ENCODE data around the gene TAC4. TPM values are rescaled to one million over a fixed set of nuclear protein-coding genes. Genes with fewer than 3 reads are reported as not detected.

Gene TAC4
- total and polyA plus RNA-seq, 2 donors (not counting 3 experiments of a cell fraction or from before 2014, with no cell fraction given) = 0.19 TPM; not detected in 1

GRCh38 chr17:49896222-49896621 is 48.4 kb upstream of the TAC4 start:
- Histone ChIP-seq H3K36me3 (ENCODE audit: control insufficient read depth in 2 of 2, extremely low read depth in 1 of 2, insufficient read depth in 2 of 2, low read length in 2 of 2) (no peaks in the 10 kb centered on the region), H4K20me1 (replicated peaks; ENCODE audit: control insufficient read depth, extremely low read depth, insufficient read depth, low read length) (no peaks in the 10 kb centered on the region), H3K9ac (replicated peaks; ENCODE audit: extremely low read depth, insufficient read depth, low read length) (no peak overlapping the region), H3K4me2 (ENCODE audit: insufficient read depth, low read length) (no peak overlapping the region), H2AFZ (ENCODE audit: low read depth, low read length) (no peak overlapping the region), H3K27me3 (ENCODE audit: control insufficient read depth in 2 of 2, insufficient read depth in 2 of 2, low read length in 2 of 2) (peaks cover 40 to 47% of the 10 kb centered on the region in 2 experiments), H3K4me1 (ENCODE audit: control insufficient read depth, extremely low read depth, insufficient read depth, low read length) (no peaks in the 10 kb centered on the region), H3K9me3 (replicated peaks; ENCODE audit: control insufficient read depth, insufficient read depth, low read length) (no peaks in the 10 kb centered on the region), H3K4me3 (replicated peaks in 1 of 3; ENCODE audit: insufficient read depth in 1 of 3, low read depth in 1 of 3, low read length in 3 of 3) (no peak overlapping the region), H3K27ac (ENCODE audit: insufficient read depth, low read depth, low read length) (no peak overlapping the region), H3K9me1 (replicated peaks; ENCODE audit: control insufficient read depth, extremely low read depth, insufficient read depth, low read length) (no peaks in the 10 kb centered on the region), H3K79me2 (ENCODE audit: control insufficient read depth, insufficient read depth, low read length) (no peaks in the 10 kb centered on the region)
- intact Hi-C loops (cut with micrococcal nuclease) (no loop called here), dilution Hi-C loops (cut with MboI; ENCODE audit: extremely low pct_ligation_motif_present, low sequenced_read_pairs) (no loop called here)
- no TSS peak for BruUV-seq (replicated peaks)
- ChIA-PET POLR2A (no interaction called here), CTCF (interaction anchor here (1.1 to 1.4 kb wide), 2 partner anchors 14 to 100 kb away, joined by 3 to 7 read pairs; partner anchors contain the start of gene DLX3)
- DNase-seq (ENCODE audit: low read depth, low spot score) (no peak), FAIRE-seq (no peak)
- TF ChIP-seq GATA2 (IDR thresholded peaks at IDR 0.05; ENCODE audit: insufficient read depth, insufficient read length, low read depth, low read length) (no peak), JUN (IDR thresholded peaks at IDR 0.05; ENCODE audit: borderline replicate concordance, insufficient read depth, insufficient read length, low read depth) (no peak), FOS (IDR thresholded peaks at IDR 0.05; ENCODE audit: borderline replicate concordance, insufficient read depth, low read length) (no peak), POLR2AphosphoS5 (IDR thresholded peaks at IDR 0.05; ENCODE audit: insufficient read depth, low read depth, low read length) (no peak), POLR2A (IDR thresholded peaks at IDR 0.05; ENCODE audit: low read depth, low read length) (no peak), EZH2 (IDR thresholded peaks at IDR 0.05; ENCODE audit: borderline replicate concordance, low read depth, low read length, severe bottlenecking) (no peak), MYC (IDR thresholded peaks at IDR 0.05; ENCODE audit: low read depth, low read length) (no peak)

- Histone ChIP-seq H3K4me2 (ENCODE audit: insufficient read depth, low read length) (no peak overlapping the region), H3K79me2 (ENCODE audit: control insufficient read depth, insufficient read depth, low read length) (no peaks in the 10 kb centered on the region), H3K9ac (replicated peaks; ENCODE audit: extremely low read depth, insufficient read depth, low read length) (no peak overlapping the region), H3K27me3 (ENCODE audit: control insufficient read depth in 2 of 2, insufficient read depth in 2 of 2, low read length in 2 of 2) (peaks cover 40 to 48% of the 10 kb centered on the region in 2 experiments), H3K9me3 (replicated peaks; ENCODE audit: control insufficient read depth, insufficient read depth, low read length) (no peaks in the 10 kb centered on the region), H2AFZ (ENCODE audit: low read depth, low read length) (no peak overlapping the region), H3K27ac (ENCODE audit: insufficient read depth, low read depth, low read length) (no peak overlapping the region), H3K36me3 (ENCODE audit: control insufficient read depth in 2 of 2, extremely low read depth in 1 of 2, insufficient read depth in 2 of 2, low read length in 2 of 2) (no peaks in the 10 kb centered on the region), H4K20me1 (replicated peaks; ENCODE audit: control insufficient read depth, extremely low read depth, insufficient read depth, low read length) (no peaks in the 10 kb centered on the region), H3K4me3 (replicated peaks in 1 of 3; ENCODE audit: insufficient read depth in 1 of 3, low read depth in 1 of 3, low read length in 3 of 3) (no peak overlapping the region), H3K9me1 (replicated peaks; ENCODE audit: control insufficient read depth, extremely low read depth, insufficient read depth, low read length) (no peaks in the 10 kb centered on the region), H3K4me1 (ENCODE audit: control insufficient read depth, extremely low read depth, insufficient read depth, low read length) (no peaks in the 10 kb centered on the region)
- POLR2A ChIA-PET = no interaction called here
- no peak for FAIRE-seq
- BruUV-seq (replicated peaks) = no TSS peak
- DNase-seq (ENCODE audit: low read depth, low spot score) = no peak
- dilution Hi-C loops (cut with MboI; ENCODE audit: extremely low pct_ligation_motif_present, low sequenced_read_pairs) = no loop called here
- CTCF ChIA-PET = interaction anchor here (1.1 to 1.4 kb wide), 3 partner anchors 13 to 100 kb away, joined by 3 to 7 read pairs (median 3); partner anchors contain the start of gene DLX3
- no peak for TF ChIP-seq MAX (IDR thresholded peaks at IDR 0.05; ENCODE audit: insufficient read depth, insufficient read length)
- no peak for TF ChIP-seq FOS (IDR thresholded peaks at IDR 0.05; ENCODE audit: borderline replicate concordance, insufficient read depth, low read length)
- TF ChIP-seq POLR2AphosphoS5 (IDR thresholded peaks at IDR 0.05; ENCODE audit: insufficient read depth, low read depth, low read length) = no peak
- no peak for TF ChIP-seq JUN (IDR thresholded peaks at IDR 0.05; ENCODE audit: borderline replicate concordance, insufficient read depth, insufficient read length, low read depth)
- no peak for TF ChIP-seq CTCF (IDR thresholded peaks at IDR 0.05; ENCODE audit: extremely low read depth in 1 of 2, insufficient read depth in 1 of 2, low read depth in 1 of 2, low read length in 2 of 2)
- no peak for TF ChIP-seq GATA2 (IDR thresholded peaks at IDR 0.05; ENCODE audit: insufficient read depth, insufficient read length, low read depth, low read length)
- TF ChIP-seq MYC (IDR thresholded peaks at IDR 0.05; ENCODE audit: low read depth, low read length) = no peak
- TF ChIP-seq POLR2A (IDR thresholded peaks at IDR 0.05; ENCODE audit: low read depth, low read length) = no peak
- TF ChIP-seq EZH2 (IDR thresholded peaks at IDR 0.05; ENCODE audit: borderline replicate concordance, low read depth, low read length, severe bottlenecking) = no peak
- intact Hi-C loops (cut with micrococcal nuclease) = no loop called here
These were observed 47.9 kb upstream of the TAC4 start for GRCh38 chr17:49895812-49896211.
